Mucosa of stomach (tissue), 1 donor: ENCODE measurements around the gene AMZ2.
"Not testable (repeated sequence)": the region's sequence is repeated elsewhere in the genome, so short reads cannot be mapped to it uniquely, and the experiment has no call there.

Source experiments
- H3K27me3 ChIP-seq: one replicate; pipeline ENCODE4 v1.7.0; 2013; ENCODE audit warnings: mild to moderate bottlenecking, low read length; ENCODE audit not compliant: control insufficient read depth, insufficient read depth
- H3K36me3 ChIP-seq: one replicate; pipeline ENCODE4 v1.7.0; 2013; ENCODE audit warnings: low read length; ENCODE audit not compliant: control insufficient read depth, insufficient read depth
- H3K4me1 ChIP-seq: one replicate; pipeline ENCODE4 v1.7.0; 2013; ENCODE audit warnings: mild to moderate bottlenecking, low read length; ENCODE audit not compliant: control insufficient read depth, insufficient read depth
- H3K4me3 ChIP-seq: one replicate; pipeline ENCODE4 v1.7.0; 2013; ENCODE audit warnings: low read length
- H3K9ac ChIP-seq: one replicate; pipeline ENCODE4 v1.7.0; 2013; ENCODE audit warnings: mild to moderate bottlenecking, low read length, moderate library complexity
- H3K9me3 ChIP-seq: one replicate; pipeline ENCODE4 v1.7.0; 2013; ENCODE audit warnings: mild to moderate bottlenecking, low read length, moderate library complexity; ENCODE audit not compliant: control insufficient read depth
- donor health status: Pancreatic carcinoma.

AMZ2 gene

GRCh38 chr17:68208651-68209050 is 39.2 kb upstream of the AMZ2 start:
- H3K4me3 ChIP-seq, H3K4me1 ChIP-seq, H3K36me3 ChIP-seq, H3K9ac ChIP-seq, H3K27me3 ChIP-seq, H3K9me3 ChIP-seq: not testable (repeated sequence)

- not testable (repeated sequence) for H3K9me3 ChIP-seq, H3K4me1 ChIP-seq, H3K36me3 ChIP-seq, H3K9ac ChIP-seq, H3K4me3 ChIP-seq, H3K27me3 ChIP-seq
Measured at GRCh38 chr17:68209191-68209900, 38.5 kb upstream of the AMZ2 start.

- H3K4me1 ChIP-seq = no peaks in the 10 kb centered on the region
- H3K9ac ChIP-seq = no peak overlapping the region
- H3K27me3 ChIP-seq = no peaks in the 10 kb centered on the region
- no peak overlapping the region for H3K4me3 ChIP-seq
- no peaks in the 10 kb centered on the region for H3K9me3 ChIP-seq
- H3K36me3 ChIP-seq = no peaks in the 10 kb centered on the region
Measured at GRCh38 chr17:68210570-68211315, 37.1 kb upstream of the AMZ2 start.

GRCh38 chr17:68213428-68214411 is 34.1 kb upstream of the AMZ2 start:
- not testable (repeated sequence) for H3K36me3 ChIP-seq, H3K4me3 ChIP-seq, H3K9ac ChIP-seq, H3K4me1 ChIP-seq, H3K27me3 ChIP-seq, H3K9me3 ChIP-seq

- H3K27me3 ChIP-seq, H3K4me3 ChIP-seq, H3K4me1 ChIP-seq, H3K9ac ChIP-seq, H3K9me3 ChIP-seq, H3K36me3 ChIP-seq: not testable (repeated sequence)
Measured at GRCh38 chr17:68215453-68215852, 32.4 kb upstream of the AMZ2 start.

GRCh38 chr17:68219429-68219828 is 28.4 kb upstream of the AMZ2 start:
- not testable (repeated sequence) for H3K36me3 ChIP-seq, H3K4me1 ChIP-seq, H3K9ac ChIP-seq, H3K9me3 ChIP-seq, H3K4me3 ChIP-seq, H3K27me3 ChIP-seq

GRCh38 chr17:68220186-68220585 is 27.7 kb upstream of the AMZ2 start:
- H3K9me3 ChIP-seq, H3K4me3 ChIP-seq, H3K36me3 ChIP-seq, H3K9ac ChIP-seq, H3K4me1 ChIP-seq, H3K27me3 ChIP-seq: not testable (repeated sequence)

GRCh38 chr17:68220786-68221185 is 27.1 kb upstream of the AMZ2 start:
- H3K4me1 ChIP-seq, H3K4me3 ChIP-seq, H3K9me3 ChIP-seq, H3K27me3 ChIP-seq, H3K36me3 ChIP-seq, H3K9ac ChIP-seq: not testable (repeated sequence)

GRCh38 chr17:68221786-68222185 is 26.1 kb upstream of the AMZ2 start:
- Histone ChIP-seq H3K36me3 (no peaks in the 10 kb centered on the region), H3K9ac (no peak overlapping the region), H3K27me3 (no peaks in the 10 kb centered on the region), H3K4me3 (no peak overlapping the region), H3K4me1 (no peaks in the 10 kb centered on the region), H3K9me3 (no peaks in the 10 kb centered on the region)

GRCh38 chr17:68222606-68223005 is 25.2 kb upstream of the AMZ2 start:
- H3K36me3 ChIP-seq = no peaks in the 10 kb centered on the region
- H3K4me3 ChIP-seq = no peak overlapping the region
- H3K27me3 ChIP-seq = no peaks in the 10 kb centered on the region
- H3K9me3 ChIP-seq = no peaks in the 10 kb centered on the region
- H3K4me1 ChIP-seq = no peaks in the 10 kb centered on the region
- H3K9ac ChIP-seq = no peak overlapping the region

GRCh38 chr17:68225055-68225454 is 22.8 kb upstream of the AMZ2 start:
- H3K27me3 ChIP-seq, H3K36me3 ChIP-seq: not testable (repeated sequence)

GRCh38 chr17:68228039-68228680 is 19.7 kb upstream of the AMZ2 start:
- H3K9ac ChIP-seq, H3K36me3 ChIP-seq, H3K9me3 ChIP-seq, H3K4me1 ChIP-seq, H3K4me3 ChIP-seq, H3K27me3 ChIP-seq: not testable (repeated sequence)

More at GRCh38 chr17:68225055-68225454, 22.8 kb upstream of the AMZ2 start:
- not testable (repeated sequence) for H3K9me3 ChIP-seq, H3K4me3 ChIP-seq, H3K9ac ChIP-seq, H3K4me1 ChIP-seq
